Endothelial cell (in vitro differentiated cells): Measurements from ENCODE around the gene CLDN2. TPM values are rescaled to one million over a fixed set of nuclear protein-coding genes. Genes with fewer than 3 reads are reported as not detected.

Source experiments
- DNase-seq: peaks from one replicate; pipeline ENCODE4 v3.0.0; 2021; ENCODE audit warnings: low spot score
- H3K27ac Mint-ChIP-seq: one replicate; pipeline ENCODE4 v1.8.0; 2021; ENCODE audit warnings: mixed read lengths, inconsistent platforms; ENCODE audit not compliant: unreplicated experiment
- H3K27me3 Mint-ChIP-seq: one replicate; pipeline ENCODE4 v1.8.0; 2021; ENCODE audit warnings: mild to moderate bottlenecking, moderate library complexity, mixed read lengths, inconsistent platforms; ENCODE audit not compliant: unreplicated experiment
- H3K36me3 Mint-ChIP-seq: one replicate; pipeline ENCODE4 v1.8.0; 2021; ENCODE audit warnings: mild to moderate bottlenecking, low read depth, mixed read lengths, inconsistent platforms; ENCODE audit not compliant: unreplicated experiment
- H3K4me1 Mint-ChIP-seq: one replicate; pipeline ENCODE4 v1.8.0; 2021; ENCODE audit warnings: mild to moderate bottlenecking, mixed read lengths, inconsistent platforms; ENCODE audit not compliant: unreplicated experiment
- H3K4me3 Mint-ChIP-seq: one replicate; pipeline ENCODE4 v1.8.0; 2021; ENCODE audit warnings: mild to moderate bottlenecking, mixed read lengths, inconsistent platforms; ENCODE audit not compliant: unreplicated experiment
- H3K9me3 Mint-ChIP-seq: one replicate; pipeline ENCODE4 v1.8.0; 2021; ENCODE audit warnings: mixed read lengths, inconsistent platforms; ENCODE audit not compliant: unreplicated experiment
- total RNA-seq: library from RNA; stranded (reverse); fragmentation: NEBNext Ultra II Directional; extraction: Animal tissue kit (Norgen Biotek cat#: 25700); gene quantifications from one replicate; pipeline ENCODE4 v1.2.1, GENCODE V29; 2021; ENCODE audit not compliant: unreplicated experiment
- TF ChIP-seq, protein P1 (sequence below): fragments of 200-600 bp; sonication (generic); IDR thresholded peaks from one replicate; pipeline ENCODE4 v1.5.0; 2021; ENCODE audit warnings: antibody characterized with exemption; ENCODE audit not compliant: unreplicated experiment

The CLDN2 gene
- total RNA-seq, 1 donor from 2014 or later: not detected

DNA sequence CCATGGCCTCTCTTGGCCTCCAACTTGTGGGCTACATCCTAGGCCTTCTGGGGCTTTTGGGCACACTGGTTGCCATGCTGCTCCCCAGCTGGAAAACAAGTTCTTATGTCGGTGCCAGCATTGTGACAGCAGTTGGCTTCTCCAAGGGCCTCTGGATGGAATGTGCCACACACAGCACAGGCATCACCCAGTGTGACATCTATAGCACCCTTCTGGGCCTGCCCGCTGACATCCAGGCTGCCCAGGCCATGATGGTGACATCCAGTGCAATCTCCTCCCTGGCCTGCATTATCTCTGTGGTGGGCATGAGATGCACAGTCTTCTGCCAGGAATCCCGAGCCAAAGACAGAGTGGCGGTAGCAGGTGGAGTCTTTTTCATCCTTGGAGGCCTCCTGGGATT is 8.0 kb downstream of the CLDN2 start:
- Mint-ChIP-seq H3K4me3 (no peak overlapping the region), H3K9me3 (no peaks in the 10 kb centered on the region), H3K27ac (no peak overlapping the region), H3K4me1 (no peaks in the 10 kb centered on the region), H3K27me3 (peaks cover 2% of the 10 kb centered on the region), H3K36me3 (no peaks in the 10 kb centered on the region)
- DNase-seq: no peak
- TF ChIP-seq, protein P1, sequence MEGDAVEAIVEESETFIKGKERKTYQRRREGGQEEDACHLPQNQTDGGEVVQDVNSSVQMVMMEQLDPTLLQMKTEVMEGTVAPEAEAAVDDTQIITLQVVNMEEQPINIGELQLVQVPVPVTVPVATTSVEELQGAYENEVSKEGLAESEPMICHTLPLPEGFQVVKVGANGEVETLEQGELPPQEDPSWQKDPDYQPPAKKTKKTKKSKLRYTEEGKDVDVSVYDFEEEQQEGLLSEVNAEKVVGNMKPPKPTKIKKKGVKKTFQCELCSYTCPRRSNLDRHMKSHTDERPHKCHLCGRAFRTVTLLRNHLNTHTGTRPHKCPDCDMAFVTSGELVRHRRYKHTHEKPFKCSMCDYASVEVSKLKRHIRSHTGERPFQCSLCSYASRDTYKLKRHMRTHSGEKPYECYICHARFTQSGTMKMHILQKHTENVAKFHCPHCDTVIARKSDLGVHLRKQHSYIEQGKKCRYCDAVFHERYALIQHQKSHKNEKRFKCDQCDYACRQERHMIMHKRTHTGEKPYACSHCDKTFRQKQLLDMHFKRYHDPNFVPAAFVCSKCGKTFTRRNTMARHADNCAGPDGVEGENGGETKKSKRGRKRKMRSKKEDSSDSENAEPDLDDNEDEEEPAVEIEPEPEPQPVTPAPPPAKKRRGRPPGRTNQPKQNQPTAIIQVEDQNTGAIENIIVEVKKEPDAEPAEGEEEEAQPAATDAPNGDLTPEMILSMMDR: no peak

DNA sequence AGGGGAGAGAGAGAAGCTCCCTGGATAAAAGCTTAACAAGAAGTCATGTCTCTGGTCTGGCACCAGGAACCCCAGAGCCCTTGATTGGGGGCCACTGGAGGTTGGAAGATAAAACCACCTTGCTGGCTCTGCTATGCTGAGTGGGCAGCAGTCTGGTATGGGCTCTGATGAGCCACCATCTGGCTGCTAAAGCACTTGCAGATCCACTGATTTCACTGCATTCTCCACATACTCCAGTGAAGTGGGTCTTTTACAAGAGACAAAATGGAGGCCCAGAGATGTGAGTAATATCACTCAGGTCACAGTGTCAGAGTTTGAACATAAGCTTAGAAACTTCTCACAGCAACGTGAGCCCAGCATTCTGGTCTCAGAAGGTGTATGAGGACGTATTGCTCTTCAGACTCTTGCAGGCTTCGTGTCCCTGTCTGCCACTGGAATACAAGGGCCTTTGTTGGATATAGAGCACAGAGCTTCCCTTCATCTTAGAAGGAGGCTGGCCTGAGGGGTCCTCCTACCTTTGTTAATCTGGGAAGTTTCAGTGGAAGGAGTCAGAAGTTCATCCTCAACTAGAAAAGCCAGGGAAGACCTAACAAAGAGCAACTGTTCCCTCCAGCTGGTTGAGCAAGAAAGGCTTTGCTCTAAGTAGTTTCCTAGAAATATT is 11.8 kb downstream of the CLDN2 start:
- peaks cover 3% of the 10 kb centered on the region for H3K4me1 Mint-ChIP-seq
- no peaks in the 10 kb centered on the region for H3K9me3 Mint-ChIP-seq
- peaks cover 2% of the 10 kb centered on the region for H3K27me3 Mint-ChIP-seq
- H3K27ac Mint-ChIP-seq: no peak overlapping the region
- TF ChIP-seq, protein P1: no peak
- no peak for DNase-seq
- H3K4me3 Mint-ChIP-seq: no peak overlapping the region
- H3K36me3 Mint-ChIP-seq: no peaks in the 10 kb centered on the region

DNA sequence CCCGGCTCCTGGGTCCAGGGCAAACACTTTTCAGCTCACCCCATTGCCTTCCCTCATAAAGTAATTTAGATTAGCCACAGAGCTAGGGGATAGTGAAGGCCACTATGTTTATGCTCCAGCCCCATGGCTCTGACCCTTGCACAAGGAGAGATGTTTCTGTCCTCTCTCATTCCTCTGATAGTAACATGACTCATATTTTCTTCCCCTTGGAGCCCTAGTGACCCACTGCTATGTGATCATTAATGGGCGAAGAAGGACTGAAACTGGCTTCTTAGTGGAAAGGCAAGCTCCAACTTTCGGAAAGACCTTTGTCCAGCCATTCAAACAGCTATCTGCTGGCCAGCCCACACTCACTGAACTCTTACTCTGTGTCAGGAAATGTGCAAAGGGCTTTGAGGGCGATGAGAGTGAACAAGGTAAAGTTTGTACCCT is 12.3 kb downstream of the CLDN2 start:
- Mint-ChIP-seq H3K27me3 (peaks cover 2% of the 10 kb centered on the region), H3K4me3 (no peak overlapping the region), H3K36me3 (no peaks in the 10 kb centered on the region), H3K4me1 (peaks cover 3% of the 10 kb centered on the region), H3K27ac (no peak overlapping the region), H3K9me3 (no peaks in the 10 kb centered on the region)
- TF ChIP-seq, protein P1: no peak
- DNase-seq: no peak

DNA sequence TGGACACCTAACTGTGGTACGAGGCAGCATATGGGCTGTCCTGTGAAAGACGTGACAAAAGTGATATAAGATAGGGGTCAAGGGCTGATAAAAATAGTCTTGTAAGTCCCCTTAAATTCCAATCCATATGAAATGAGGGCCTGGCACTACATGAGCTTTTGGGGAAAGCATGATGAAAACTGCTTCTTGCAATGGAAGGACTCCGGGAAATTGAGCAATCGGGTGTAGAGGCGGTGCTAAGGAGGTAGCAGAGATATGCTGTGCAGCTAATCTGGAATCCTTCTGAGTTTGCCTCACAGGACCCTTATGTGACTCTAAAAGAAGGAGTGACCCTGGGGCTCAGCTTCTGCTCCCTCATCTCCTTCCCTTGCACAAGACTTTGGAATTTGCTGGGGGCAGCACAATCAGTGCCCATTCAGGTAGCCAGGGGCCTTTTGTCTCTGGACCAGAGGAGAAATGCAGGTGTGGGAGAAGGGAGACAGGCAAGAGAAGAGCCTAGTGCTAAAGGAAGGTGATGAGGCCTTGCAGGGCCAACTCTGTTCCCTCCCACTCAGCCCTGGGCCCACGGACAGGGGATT is 12.8 kb downstream of the CLDN2 start:
- Mint-ChIP-seq H3K27me3 (peaks cover 2% of the 10 kb centered on the region), H3K9me3 (no peaks in the 10 kb centered on the region), H3K27ac (no peak overlapping the region), H3K36me3 (no peaks in the 10 kb centered on the region), H3K4me3 (no peak overlapping the region), H3K4me1 (peaks cover 3% of the 10 kb centered on the region)
- DNase-seq: no peak
- TF ChIP-seq, protein P1: no peak

DNA sequence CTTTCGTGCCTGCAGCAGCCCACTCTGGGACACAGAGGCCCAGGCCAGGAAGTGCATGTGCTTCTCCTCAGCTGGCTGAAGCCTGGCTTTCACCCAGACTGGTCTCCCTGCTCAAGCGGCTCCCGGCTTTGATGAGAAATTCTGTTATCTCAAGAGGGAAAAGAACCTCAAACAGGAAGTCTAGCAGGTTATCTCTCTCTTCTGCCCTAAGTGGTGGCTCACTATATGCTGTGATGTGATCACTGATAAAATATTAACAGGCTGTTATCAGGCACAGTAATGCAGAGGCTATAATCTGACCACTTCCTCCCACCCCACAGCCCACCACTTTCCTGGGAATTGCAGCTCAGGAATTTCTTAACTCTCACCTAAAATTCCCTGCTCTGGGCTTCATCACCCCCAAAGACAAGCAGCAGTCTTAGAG is 13.3 kb downstream of the CLDN2 start:
- Mint-ChIP-seq H3K4me1 (peaks cover 3% of the 10 kb centered on the region), H3K36me3 (no peaks in the 10 kb centered on the region), H3K4me3 (no peak overlapping the region), H3K27me3 (peaks cover 1% of the 10 kb centered on the region), H3K9me3 (no peaks in the 10 kb centered on the region), H3K27ac (no peak overlapping the region)
- TF ChIP-seq, protein P1: no peak
- DNase-seq: no peak
